Activated CD4-positive, alpha-beta T cell treated with anti-CD3 and anti-CD28 coated beads for 48 hours (primary cell): ENCODE data around the gene TMC7.

Experiments used
- DNase-seq: peaks from one replicate; pipeline ENCODE4 v3.0.0-alpha.2; 2020

TMC7 gene

GRCh38 chr16:19033761-19034160, 50.0 kb downstream of the TMC7 start:
- DNase-seq: no peak

- DNase-seq: no peak
Observed at GRCh38 chr16:19040400-19040799, 56.7 kb downstream of the TMC7 start.

DNA sequence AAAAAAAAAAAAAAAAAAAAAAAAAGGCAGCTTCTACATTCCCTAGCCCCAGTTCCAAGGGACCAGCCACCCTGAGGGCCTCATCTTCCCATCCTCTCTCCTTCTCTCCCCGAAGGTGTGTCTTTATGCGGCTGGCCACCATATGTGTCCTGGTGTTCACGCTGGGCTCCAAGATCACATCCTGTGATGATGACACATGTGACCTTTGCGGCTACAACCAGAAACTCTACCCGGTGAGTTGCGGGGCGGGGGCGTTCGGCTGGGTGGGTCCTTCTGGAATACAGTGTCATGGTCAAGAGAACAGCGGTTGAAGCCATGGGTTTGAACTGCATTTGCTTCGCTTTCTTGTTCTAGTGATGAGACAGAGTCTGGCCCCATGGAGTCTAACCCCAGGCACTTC, 61.0 kb downstream of the TMC7 start:
- no peak for DNase-seq

DNA sequence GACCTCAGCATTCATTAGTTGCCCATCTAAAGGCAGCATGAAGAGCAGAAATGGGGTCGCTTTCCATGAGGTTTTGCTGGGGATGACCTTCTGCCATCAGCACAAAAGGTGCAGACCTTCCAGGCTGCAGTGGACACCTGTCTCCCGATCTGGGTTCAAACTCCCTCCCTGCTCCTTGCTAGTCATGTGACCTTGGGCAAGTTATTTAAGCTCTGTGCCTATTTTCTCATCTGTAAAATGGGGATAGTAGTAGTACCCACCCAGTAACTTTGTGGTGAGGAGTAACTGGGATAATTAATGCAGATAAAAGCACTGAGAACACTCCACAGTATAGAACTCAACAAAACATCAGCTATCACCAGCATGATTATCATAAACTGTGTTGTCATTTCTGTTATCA, 62.3 kb downstream of the TMC7 start:
- no peak for DNase-seq

- no peak for DNase-seq
Observed at GRCh38 chr16:19062706-19063105, 79.0 kb downstream of the TMC7 start.

DNA sequence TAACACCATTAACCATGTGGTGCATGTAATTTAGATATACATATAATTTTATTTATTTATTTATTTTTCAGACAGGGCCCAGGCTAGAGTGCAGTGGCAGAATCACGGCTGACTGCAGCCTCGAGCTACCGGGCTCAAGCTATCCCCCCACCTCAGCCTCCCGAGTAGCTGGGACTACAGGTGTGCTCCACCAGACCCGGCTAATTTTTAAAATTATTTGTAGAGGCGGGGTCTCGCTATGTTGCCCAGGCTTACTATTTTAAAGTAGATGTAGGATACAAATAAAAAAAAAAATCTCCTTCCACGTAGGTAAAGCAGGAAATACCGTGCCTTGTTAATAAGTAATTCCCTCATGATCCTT, 83.2 kb downstream of the TMC7 start:
- DNase-seq: no peak

- DNase-seq: peak; percentile 99
Observed at GRCh38 chr16:19067349-19068236, 83.9 kb downstream of the TMC7 start, which contains the start of gene COQ7. TSS of gene COQ7 (plus strand) at chr16:19067614. CDS start at chr16:19067665, 51 bp downstream.

DNA sequence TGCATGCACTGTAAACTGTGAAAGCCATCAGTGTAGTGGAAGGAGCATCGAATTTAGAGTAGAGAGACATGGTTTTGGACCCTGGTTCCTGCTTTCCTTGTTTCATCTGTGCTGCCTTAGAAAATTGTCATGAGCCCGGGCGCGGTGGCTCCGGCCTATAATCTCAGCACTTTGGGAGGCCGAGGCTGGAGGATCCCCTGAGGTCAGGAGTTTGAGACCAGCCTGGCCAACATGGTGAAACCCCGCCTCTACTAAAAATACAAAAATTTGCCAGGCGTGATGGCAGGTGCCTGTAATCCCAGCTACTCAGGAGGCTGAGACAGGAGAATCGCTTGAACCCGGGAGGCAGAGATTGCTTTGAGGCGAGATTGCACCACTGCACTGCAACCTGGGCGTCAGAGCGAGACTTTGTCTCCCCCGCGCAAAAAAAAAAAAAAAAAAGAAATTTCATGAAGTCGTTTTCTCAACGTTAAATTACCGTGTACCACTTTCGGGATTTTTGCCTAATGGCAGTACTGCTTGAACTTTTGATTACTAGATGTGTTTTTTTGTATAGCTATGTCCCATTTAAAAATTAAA, 84.6 kb downstream of the TMC7 start:
- no peak for DNase-seq

DNA sequence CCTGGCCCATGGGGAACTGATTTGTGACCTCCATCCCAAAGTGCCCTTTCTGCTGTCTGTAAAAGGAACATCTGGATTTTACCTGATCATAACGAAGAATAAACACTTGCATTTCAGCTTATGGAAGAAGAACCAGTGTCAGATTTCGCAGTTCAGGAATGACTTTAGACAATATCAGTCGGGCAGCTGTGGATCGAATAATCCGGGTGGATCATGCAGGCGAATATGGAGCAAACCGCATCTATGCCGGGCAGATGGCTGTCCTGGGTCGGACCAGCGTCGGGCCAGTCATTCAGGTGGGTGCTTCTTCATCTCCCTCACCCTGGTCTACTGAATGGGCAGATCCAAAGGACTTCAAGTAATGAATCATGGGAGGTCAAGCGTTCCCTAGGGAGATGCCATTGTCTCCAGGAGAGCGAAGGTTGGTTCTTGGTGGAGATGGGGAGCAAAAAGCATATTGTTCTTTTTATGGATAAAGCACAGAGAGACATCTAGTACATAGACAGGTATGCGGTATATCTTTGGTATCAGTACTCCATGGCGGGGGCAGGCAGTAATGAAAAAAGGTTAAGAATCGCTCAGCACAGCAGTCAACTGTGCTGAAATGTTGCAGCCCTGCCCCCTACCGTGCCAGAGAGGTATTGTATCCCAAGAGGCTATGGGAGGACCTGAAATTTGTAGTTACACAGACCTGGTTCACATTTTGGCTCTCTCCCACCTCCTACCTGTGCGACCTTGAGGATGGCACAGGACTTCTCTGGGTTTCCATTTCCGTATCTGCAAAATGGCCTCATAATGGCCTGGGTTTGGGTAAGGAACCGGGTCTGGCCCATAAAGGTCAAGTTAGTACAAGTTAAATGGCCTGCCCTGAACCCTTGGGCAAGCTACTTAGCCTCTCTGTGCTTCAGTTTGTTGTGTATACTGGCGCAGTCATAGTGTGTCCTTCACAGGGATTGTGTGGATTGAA, 88.4 kb downstream of the TMC7 start:
- DNase-seq: peak; percentile 80

DNA sequence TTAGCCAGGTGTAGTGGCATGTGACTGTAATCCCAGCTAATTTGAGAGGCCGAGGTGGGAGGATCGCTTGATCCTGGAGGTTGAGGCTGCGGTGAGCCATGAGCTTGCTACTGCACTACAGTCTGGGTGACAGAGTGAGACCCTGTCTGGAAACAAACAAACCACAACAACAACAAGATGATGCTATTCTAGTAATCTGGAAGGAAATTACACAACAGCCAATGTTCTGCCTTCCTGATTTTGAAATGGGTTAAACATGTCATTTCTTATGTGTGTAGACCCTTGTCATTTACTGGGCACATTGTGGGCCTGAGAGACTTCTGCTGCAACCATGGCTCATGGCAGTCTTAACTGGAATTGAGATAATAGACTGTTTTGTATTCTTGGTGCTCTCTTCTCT, 89.6 kb downstream of the TMC7 start:
- no peak for DNase-seq

- DNase-seq: no peak
Observed at GRCh38 chr16:19073863-19074262, 90.1 kb downstream of the TMC7 start.

- no peak for DNase-seq
Observed at GRCh38 chr16:19075511-19075910, 91.8 kb downstream of the TMC7 start.

DNA sequence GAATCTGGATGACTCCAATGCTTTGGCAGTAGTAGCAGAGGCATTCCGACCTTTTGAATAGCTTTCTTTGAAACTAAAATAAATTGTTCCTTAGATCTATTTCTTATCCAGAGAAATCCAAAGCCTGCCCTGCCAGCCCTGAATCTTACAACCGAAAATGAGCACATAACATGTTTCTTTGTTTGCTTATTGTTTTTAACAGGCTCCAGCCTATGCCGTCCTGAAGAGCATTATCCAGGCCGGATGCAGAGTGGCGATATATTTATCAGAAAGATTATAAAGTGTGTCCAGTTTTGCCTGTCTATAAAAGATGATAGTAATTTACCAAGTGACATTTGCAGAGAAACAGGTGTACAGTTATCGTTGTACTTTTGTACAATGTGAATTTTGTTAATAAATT, 94.1 kb downstream of the TMC7 start:
- no peak for DNase-seq

DNA sequence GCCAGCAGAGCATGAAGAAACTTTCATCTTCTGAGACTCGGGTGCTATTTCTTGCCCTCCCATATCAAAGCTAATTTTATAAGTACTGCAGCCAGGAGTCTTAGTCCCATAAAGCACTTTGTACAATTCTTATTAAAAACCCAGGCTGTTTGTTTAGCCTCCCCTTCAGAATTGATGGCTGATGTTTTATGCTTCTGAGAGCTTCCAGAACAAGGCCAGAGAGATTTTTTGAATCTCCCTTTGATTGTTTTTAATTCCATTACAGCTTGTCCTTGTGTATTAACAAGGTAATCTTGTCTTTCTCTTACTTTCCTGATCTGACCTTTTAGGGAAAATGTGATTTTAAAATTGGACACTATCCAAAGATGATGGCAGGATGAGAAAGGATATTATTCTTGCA, 99.9 kb downstream of the TMC7 start:
- DNase-seq: no peak

- DNase-seq: no peak
Observed at GRCh38 chr16:19084139-19084538, 100.4 kb downstream of the TMC7 start.

GRCh38 chr16:19084879-19085278, 101.1 kb downstream of the TMC7 start:
- no peak for DNase-seq

DNA sequence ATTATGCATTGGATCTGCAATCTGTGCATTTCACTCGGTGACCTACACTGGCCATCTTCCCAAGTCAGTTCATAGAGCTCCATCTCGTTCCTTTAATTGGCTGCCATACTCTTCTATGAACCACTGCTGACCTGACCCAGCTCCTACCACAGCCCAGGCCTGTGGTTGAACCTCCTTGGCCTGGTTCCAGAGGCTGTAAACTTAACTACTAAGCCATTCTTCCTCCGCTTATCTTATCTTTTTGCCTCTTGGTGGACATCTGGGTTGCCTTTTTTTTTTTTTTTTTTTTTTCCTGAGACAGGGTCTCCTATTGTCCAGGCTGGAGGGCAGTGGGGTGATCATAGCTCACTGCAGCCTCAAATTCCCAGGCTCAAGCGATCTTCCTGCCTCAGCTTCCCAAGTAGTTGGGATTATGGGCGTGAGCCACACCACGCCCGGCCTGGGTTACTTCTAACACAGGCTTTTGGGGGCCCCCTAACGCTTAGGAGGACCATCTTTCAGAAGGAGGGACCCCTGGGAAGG, 102.0 kb downstream of the TMC7 start:
- no peak for DNase-seq

DNA sequence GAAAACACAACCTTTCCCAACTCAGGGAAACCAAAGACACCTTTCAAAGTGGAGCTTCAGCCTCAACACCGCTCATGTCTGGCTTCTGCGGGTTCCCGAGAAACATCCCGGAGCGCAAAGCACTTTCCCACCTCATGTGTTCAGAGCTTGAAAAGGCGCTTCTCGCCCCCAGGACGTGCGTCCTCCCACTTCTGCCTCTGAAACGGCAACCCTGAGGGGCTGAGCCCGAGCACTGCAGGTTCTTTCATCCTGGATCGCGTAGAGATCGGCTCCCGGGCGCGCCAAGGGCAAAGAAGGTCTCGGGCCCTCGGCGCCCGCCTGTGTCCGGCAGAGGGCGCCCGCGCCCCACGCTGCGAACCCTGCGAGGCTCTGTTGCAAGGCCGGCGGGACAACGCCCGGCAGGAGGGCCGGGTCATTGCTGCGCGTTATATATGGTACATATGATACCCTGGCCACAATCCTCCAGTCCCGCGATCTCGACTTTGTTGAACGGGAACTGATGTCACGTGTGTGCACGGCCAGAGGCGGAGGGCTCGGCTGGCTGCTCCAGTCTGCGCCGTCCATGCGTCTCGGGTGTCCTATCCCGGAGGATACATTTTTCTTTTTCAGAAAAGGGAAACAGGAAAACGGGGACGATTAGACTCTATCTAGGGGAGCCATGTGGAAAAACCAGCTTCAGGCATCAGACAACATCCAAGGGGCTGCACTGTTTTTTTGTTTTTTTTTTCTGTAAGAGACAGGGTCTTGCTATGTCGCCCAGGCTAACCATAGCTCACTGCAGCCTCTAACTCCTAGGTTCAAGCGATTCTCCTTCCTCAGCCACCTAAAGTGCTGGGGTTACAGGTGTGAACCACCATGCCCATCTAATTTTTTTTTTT, 102.8 kb downstream of the TMC7 start:
- DNase-seq: peak; percentile 87

DNA sequence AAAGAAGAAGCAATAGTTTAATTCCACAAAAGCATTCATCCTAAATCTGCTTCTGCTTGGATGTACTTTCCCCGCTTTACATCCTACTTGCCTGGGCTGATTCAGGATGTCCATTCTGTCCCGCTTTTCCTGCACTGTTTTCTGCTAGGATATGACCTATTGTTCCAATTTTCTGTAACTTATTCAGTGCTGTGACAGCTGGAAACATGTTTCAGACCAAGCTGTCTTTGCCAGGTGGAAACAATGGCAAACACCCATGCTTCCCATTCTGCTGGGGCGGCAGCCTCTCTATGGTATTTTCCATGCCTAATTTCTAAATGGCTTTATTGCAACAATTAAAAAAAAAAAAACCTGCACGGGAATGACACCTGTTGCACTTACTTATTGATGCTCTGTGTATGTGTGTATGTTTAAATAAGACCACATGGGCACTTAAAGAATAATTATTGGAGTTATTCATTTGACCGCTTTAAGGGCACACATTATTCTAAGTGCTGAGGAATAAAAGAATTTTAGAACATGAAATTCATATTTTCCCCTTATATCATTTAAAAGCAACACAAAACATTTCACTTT, 104.7 kb downstream of the TMC7 start:
- no peak for DNase-seq

- no peak for DNase-seq
Observed at GRCh38 chr16:19089410-19089955, 105.7 kb downstream of the TMC7 start.

- no peak for DNase-seq
Observed at GRCh38 chr16:19090916-19091315, 107.2 kb downstream of the TMC7 start.
